Effector CD8-positive, alpha-beta T cell (primary cell): ENCODE data around the gene SBF1.
"Not testable (repeated sequence)": the region's sequence is repeated elsewhere in the genome, so short reads cannot be mapped to it uniquely, and the experiment has no call there.

Experiments used
- DNase-seq: peaks from one replicate; lab custom pipeline; 2025; lab: John Stamatoyannopoulos, UW
- total RNA-seq, 4 experiments: gene quantifications; one replicate each; lab custom pipeline; 2026; lab: John Stamatoyannopoulos, UW

SBF1 gene
- total RNA-seq, result 447 to 1,087 (median 845) reads per million in 4 experiments

- DNase-seq, result peak; percentile 78
Measured at GRCh38 chr22:50474710-50475651, at the start of gene SBF1. TSS of gene SBF1 (minus strand) at chr22:50475035. CDS start at chr22:50474840, 195 bp downstream.

GRCh38 chr22:50523806-50524675, 49.2 kb upstream of the SBF1 start:
- DNase-seq, result no peak

GRCh38 chr22:50523458-50523805, 48.6 kb upstream of the SBF1 start:
- no peak for DNase-seq

- no peak for DNase-seq
Measured at GRCh38 chr22:50522806-50523438, 48.1 kb upstream of the SBF1 start.

- no peak for DNase-seq
Measured at GRCh38 chr22:50522208-50522805, 47.5 kb upstream of the SBF1 start.

GRCh38 chr22:50521710-50522109, 46.9 kb upstream of the SBF1 start:
- no peak for DNase-seq

GRCh38 chr22:50520826-50521453, 46.1 kb upstream of the SBF1 start:
- DNase-seq, result no peak

GRCh38 chr22:50520184-50520583, 45.3 kb upstream of the SBF1 start:
- not testable (repeated sequence) for DNase-seq

GRCh38 chr22:50519151-50519550, 44.3 kb upstream of the SBF1 start:
- DNase-seq, result no peak

- DNase-seq, result no peak
Measured at GRCh38 chr22:50518606-50519005, 43.8 kb upstream of the SBF1 start.

- DNase-seq, result no peak
Measured at GRCh38 chr22:50517495-50518260, 42.8 kb upstream of the SBF1 start.

- no peak for DNase-seq
Measured at GRCh38 chr22:50516891-50517290, 42.1 kb upstream of the SBF1 start.

GRCh38 chr22:50516068-50516467, 41.2 kb upstream of the SBF1 start:
- DNase-seq, result no peak

- no peak for DNase-seq
Measured at GRCh38 chr22:50513175-50513574, 38.3 kb upstream of the SBF1 start.

- no peak for DNase-seq
Measured at GRCh38 chr22:50508897-50509296, 34.1 kb upstream of the SBF1 start.

- DNase-seq, result peak; percentile 100
Measured at GRCh38 chr22:50507991-50508884, 33.4 kb upstream of the SBF1 start, which contains the start of gene NCAPH2. TSS of gene NCAPH2 (plus strand) at chr22:50508224. CDS start at chr22:50508338, 114 bp downstream.

GRCh38 chr22:50507421-50507990, 32.7 kb upstream of the SBF1 start, which contains the start of gene LMF2:
TSS of gene LMF2 (minus strand) at chr22:50507702. CDS start at chr22:50507675, 27 bp downstream.
- DNase-seq, result peak; percentile 100

GRCh38 chr22:50506611-50507420, 32.0 kb upstream of the SBF1 start:
- no peak for DNase-seq
